CD14-positive monocyte (primary cell): ENCODE results near the gene KLHDC8A. TPM values are rescaled to one million over a fixed set of nuclear protein-coding genes. Genes with fewer than 3 reads are reported as not detected.

ENCODE experiments used
- DNase-seq, 3 donors: peaks; one replicate each; pipeline ENCODE4 v3.0.0-alpha.2; 2011 to 2022
- H2AFZ ChIP-seq: 2 replicates; pipeline ENCODE4 v1.6.0; 2012; ENCODE audit warnings: mild to moderate bottlenecking, low read depth, low read length, inconsistent platforms; ENCODE audit not compliant: insufficient read depth, poor library complexity, severe bottlenecking
- H3K27ac ChIP-seq, 2 donors: 1 replicate in 1 of 2; 2 replicates in 1 of 2; pipeline ENCODE4 v1.5.1; 2012 to 2013; ENCODE audit warnings: low read length in 2 of 2, control low read depth in 1 of 2, inconsistent platforms in 1 of 2, low read depth in 1 of 2, mild to moderate bottlenecking in 1 of 2
- H3K27me3 ChIP-seq, 2 donors: one replicate each; pipeline versions ENCODE4 v1.6.0 to v1.6.1; 2011 to 2013; ENCODE audit warnings: low read length in 2 of 2; ENCODE audit not compliant: control insufficient read depth in 2 of 2, insufficient read depth in 2 of 2
- H3K36me3 ChIP-seq, 2 donors: replicated peaks in 1 of 2; 1 replicate in 1 of 2; 2 replicates in 1 of 2; pipeline versions ENCODE4 v1.5.1 to v1.6.1; 2012 to 2013; ENCODE audit warnings: low read length in 2 of 2, control low read depth in 1 of 2, inconsistent platforms in 1 of 2, mild to moderate bottlenecking in 1 of 2; ENCODE audit not compliant: insufficient read depth in 2 of 2, control insufficient read depth in 1 of 2
- H3K4me1 ChIP-seq, 2 donors: 1 replicate in 1 of 2; 2 replicates in 1 of 2; pipeline versions ENCODE4 v1.5.1 to v1.6.1; 2012 to 2013; ENCODE audit warnings: low read length in 2 of 2, control low read depth in 1 of 2, inconsistent platforms in 1 of 2, mild to moderate bottlenecking in 1 of 2, moderate library complexity in 1 of 2; ENCODE audit not compliant: insufficient read depth in 2 of 2, control insufficient read depth in 1 of 2
- H3K4me2 ChIP-seq: replicated peaks from 2 replicates; pipeline ENCODE3; 2012; ENCODE audit warnings: low read length, moderate library complexity, mild to moderate bottlenecking; ENCODE audit not compliant: poor library complexity, severe bottlenecking; ENCODE audit errors: extremely low read depth
- H3K4me3 ChIP-seq, 3 experiments: fragments of 200-600 bp in 1 of 3; sonication (generic) in 1 of 3; replicated peaks in 1 of 3; 1 replicate in 2 of 3; 2 replicates in 1 of 3; pipeline ENCODE4 v1.5.1; 2011 to 2013; ENCODE audit warnings: low read length in 3 of 3, mild to moderate bottlenecking in 3 of 3, control low read depth in 2 of 3, low read depth in 2 of 3, inconsistent platforms in 1 of 3, moderate library complexity in 1 of 3
- H3K79me2 ChIP-seq: 2 replicates; pipeline ENCODE4 v1.6.0; 2012; ENCODE audit warnings: mild to moderate bottlenecking, control low read depth, inconsistent platforms, low read length, moderate library complexity; ENCODE audit not compliant: insufficient read depth
- H3K9ac ChIP-seq: 2 replicates; pipeline ENCODE4 v1.6.0; 2017; ENCODE audit warnings: low read length, mild to moderate bottlenecking; ENCODE audit not compliant: insufficient read depth, poor library complexity, severe bottlenecking
- H3K9me3 ChIP-seq, 2 donors: replicated peaks in 1 of 2; 1 replicate in 1 of 2; 2 replicates in 1 of 2; pipeline versions ENCODE4 v1.5.1 to v1.6.1; 2012 to 2013; ENCODE audit warnings: low read length in 2 of 2, control low read depth in 1 of 2; ENCODE audit not compliant: control insufficient read depth in 1 of 2, insufficient read depth in 1 of 2
- H4K20me1 ChIP-seq: 2 replicates; pipeline ENCODE4 v1.6.0; 2012; ENCODE audit warnings: mild to moderate bottlenecking, low read length, control low read depth, moderate library complexity; ENCODE audit not compliant: insufficient read depth
- H3K27ac Mint-ChIP-seq, 7 donors: one replicate each; pipeline ENCODE4 v1.8.0; 2020; ENCODE audit warnings: mild to moderate bottlenecking in 7 of 7, mixed read lengths in 7 of 7, moderate library complexity in 6 of 7, inconsistent platforms in 2 of 7
- H3K27me3 Mint-ChIP-seq, 3 donors: one replicate each; pipeline ENCODE4 v1.8.0; 2021 to 2022; ENCODE audit warnings: low read depth in 3 of 3, mild to moderate bottlenecking in 3 of 3, mixed read lengths in 3 of 3, moderate library complexity in 3 of 3, inconsistent platforms in 1 of 3
- H3K36me3 Mint-ChIP-seq, 2 donors: one replicate each; pipeline ENCODE4 v1.8.0; 2020; ENCODE audit warnings: mixed read lengths in 2 of 2, inconsistent platforms in 1 of 2, mild to moderate bottlenecking in 1 of 2
- H3K4me1 Mint-ChIP-seq: one replicate; pipeline ENCODE4 v1.8.0; 2020; ENCODE audit warnings: mild to moderate bottlenecking, mixed read lengths
- H3K4me3 Mint-ChIP-seq, 2 donors: one replicate each; pipeline ENCODE4 v1.8.0; 2020; ENCODE audit warnings: mild to moderate bottlenecking in 2 of 2, mixed read lengths in 2 of 2, moderate library complexity in 1 of 2
- H3K9me3 Mint-ChIP-seq, 7 donors: one replicate each; pipeline ENCODE4 v1.8.0; 2020 to 2022; ENCODE audit warnings: mixed read lengths in 7 of 7, mild to moderate bottlenecking in 6 of 7, moderate library complexity in 6 of 7, inconsistent platforms in 2 of 7
- WGBS: methylation state at CpG from one replicate; pipeline ENCODE4 v1.1.5; 2013; ENCODE audit warnings: missing lambda C conversion rate; ENCODE audit not compliant: insufficient coverage; 5-methylcytosine and 5-hydroxymethylcytosine counted together
- intact Hi-C, 2 donors: fragments of 100-400 bp; cut with micrococcal nuclease; formaldehyde crosslinking; loops; one replicate each; pipeline versions ENCODE4 v1.15.0 to v1.15.1; 2023
- polyA plus RNA-seq, 3 donors: library from polyadenylated mRNA; depleted of rRNA in 1 of 3; unstranded in 2 of 3; stranded (reverse) in 1 of 3; fragments of 300-500 nt in 2 of 3; fragments of >200 nt in 1 of 3; fragmentation: Illumina TruSeq in 2 of 3; gene quantifications; 1 replicate in 2 of 3; 2 replicates in 1 of 3; pipeline ENCODE4 v1.2.3, GENCODE V29; 2012 to 2021
- small RNA-seq: library from RNA; depleted of rRNA; stranded (forward); fragments of <200 nt; gene quantifications from one replicate; pipeline ENCODE3, GENCODE V24; 2012; ENCODE audit warnings: low read depth; ENCODE audit not compliant: insufficient read length
- TF ChIP-seq, protein P1 (sequence below): fragments of 200-600 bp; IDR thresholded peaks from one replicate; pipeline ENCODE4 v1.8.0; 2022; ENCODE audit warnings: antibody characterized with exemption, mild to moderate bottlenecking

Gene KLHDC8A
- polyA plus RNA-seq, 3 donors = not detected

DNA sequence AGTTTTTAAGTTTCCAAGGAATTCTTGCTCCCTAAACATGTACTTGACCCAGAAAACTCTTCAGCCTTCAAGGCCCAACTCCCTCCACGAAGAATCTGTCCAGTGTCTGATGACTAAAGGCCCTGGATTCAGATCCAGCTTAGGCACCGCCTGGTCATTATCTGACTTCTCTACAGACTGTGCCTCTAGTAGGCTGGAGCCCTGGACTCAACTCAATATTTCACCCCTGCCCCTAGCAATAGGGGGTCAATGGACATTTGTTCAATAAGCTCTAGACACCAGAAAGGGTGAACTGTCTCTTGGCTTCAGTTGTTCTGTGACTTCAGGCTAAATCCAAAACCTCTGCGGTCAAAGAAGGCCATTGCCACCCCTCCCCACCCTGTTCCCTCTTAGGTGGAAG lies 69.6 kb downstream of the KLHDC8A start:
- no peak overlapping the region for H3K4me3 Mint-ChIP-seq
- peaks cover 63 to 75% of the 10 kb centered on the region in 2 donors for H3K4me1 ChIP-seq
- H3K4me2 ChIP-seq = peak overlapping the region; percentile 67
- intact Hi-C loops = loop anchor here in 1 of 2 donors (5.0 kb wide), 1 partner anchor 35 kb away; the partner anchor contains the start of gene NUAK2
- peaks cover 77% of the 10 kb centered on the region for H3K4me1 Mint-ChIP-seq
- no peaks in the 10 kb centered on the region for H3K36me3 Mint-ChIP-seq
- WGBS = 80% methylated on average over 2 of the region's 3 CpGs
- H3K9ac ChIP-seq = peak overlapping the region; percentile 59
- peak overlapping the region in 1 of 3 experiments; percentile 64 for H3K4me3 ChIP-seq
- H3K79me2 ChIP-seq = peaks cover 5% of the 10 kb centered on the region
- no peaks in the 10 kb centered on the region for H3K9me3 ChIP-seq
- no peaks in the 10 kb centered on the region for H3K36me3 ChIP-seq
- no peaks in the 10 kb centered on the region for H3K27me3 ChIP-seq
- H4K20me1 ChIP-seq = no peaks in the 10 kb centered on the region
- H2AFZ ChIP-seq = no peak overlapping the region
- H3K9me3 Mint-ChIP-seq = no peaks in the 10 kb centered on the region
- peak in 2 of 3 donors; percentile 32 to 37 for DNase-seq
- peak overlapping the region; percentile 96 to 99 (median 98) for H3K27ac Mint-ChIP-seq
- peaks cover 0 to 3% (median 2%) of the 10 kb centered on the region in 3 donors for H3K27me3 Mint-ChIP-seq
- H3K27ac ChIP-seq = peak overlapping the region; percentile 93 to 95
- TF ChIP-seq, protein P1, sequence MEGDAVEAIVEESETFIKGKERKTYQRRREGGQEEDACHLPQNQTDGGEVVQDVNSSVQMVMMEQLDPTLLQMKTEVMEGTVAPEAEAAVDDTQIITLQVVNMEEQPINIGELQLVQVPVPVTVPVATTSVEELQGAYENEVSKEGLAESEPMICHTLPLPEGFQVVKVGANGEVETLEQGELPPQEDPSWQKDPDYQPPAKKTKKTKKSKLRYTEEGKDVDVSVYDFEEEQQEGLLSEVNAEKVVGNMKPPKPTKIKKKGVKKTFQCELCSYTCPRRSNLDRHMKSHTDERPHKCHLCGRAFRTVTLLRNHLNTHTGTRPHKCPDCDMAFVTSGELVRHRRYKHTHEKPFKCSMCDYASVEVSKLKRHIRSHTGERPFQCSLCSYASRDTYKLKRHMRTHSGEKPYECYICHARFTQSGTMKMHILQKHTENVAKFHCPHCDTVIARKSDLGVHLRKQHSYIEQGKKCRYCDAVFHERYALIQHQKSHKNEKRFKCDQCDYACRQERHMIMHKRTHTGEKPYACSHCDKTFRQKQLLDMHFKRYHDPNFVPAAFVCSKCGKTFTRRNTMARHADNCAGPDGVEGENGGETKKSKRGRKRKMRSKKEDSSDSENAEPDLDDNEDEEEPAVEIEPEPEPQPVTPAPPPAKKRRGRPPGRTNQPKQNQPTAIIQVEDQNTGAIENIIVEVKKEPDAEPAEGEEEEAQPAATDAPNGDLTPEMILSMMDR = no peak

GRCh38 chr1:205286335-205286950 lies 70.3 kb downstream of the KLHDC8A start:
- peaks cover 5% of the 10 kb centered on the region for H3K79me2 ChIP-seq
- Mint-ChIP-seq H3K36me3 (no peaks in the 10 kb centered on the region), H3K9me3 (no peaks in the 10 kb centered on the region), H3K4me3 (peak overlapping the region in 1 of 2 donors; percentile 61), H3K4me1 (peaks cover 73% of the 10 kb centered on the region), H3K27ac (peak overlapping the region; percentile 96 to 99 (median 98)), H3K27me3 (peaks cover 2 to 3% (median 2%) of the 10 kb centered on the region in 3 donors)
- DNase-seq = peak in 1 of 3 donors; percentile 24
- H3K36me3 ChIP-seq = no peaks in the 10 kb centered on the region
- H3K9me3 ChIP-seq = no peaks in the 10 kb centered on the region
- no peaks in the 10 kb centered on the region for H4K20me1 ChIP-seq
- peak overlapping the region; percentile 93 to 95 for H3K27ac ChIP-seq
- TF ChIP-seq, protein P1 = no peak
- peak overlapping the region in 1 of 3 experiments; percentile 64 for H3K4me3 ChIP-seq
- H3K27me3 ChIP-seq = no peaks in the 10 kb centered on the region
- H3K4me2 ChIP-seq = peak overlapping the region; percentile 67
- peak overlapping the region; percentile 15 for H3K9ac ChIP-seq
- H3K4me1 ChIP-seq = peaks cover 62 to 73% of the 10 kb centered on the region in 2 donors
- WGBS = 44% methylated on average over 5 of the region's 9 CpGs
- intact Hi-C loops = loop anchor here in 1 of 2 donors (5.0 kb wide), 1 partner anchor 36 kb away; the partner anchor contains the start of gene NUAK2
- peak overlapping the region; percentile 47 for H2AFZ ChIP-seq

Small RNAs within 50 kb of the gene (small RNA-seq; reads per million reads assigned to genes)
- not detected for gene SNRPGP10

Other genes starting within 250 kb of the KLHDC8A start
- gene RBBP5, start 234.9 kb downstream of the KLHDC8A start, polyA plus RNA-seq = 10 to 100 TPM in 1 of 3 donors, 1 to 10 TPM in 2; 4.9 to 10.2 (median 8.1) TPM
- 1 to 10 TPM; 2.9 to 6.5 (median 3.8) TPM for gene DSTYK, start 145.2 kb downstream of the KLHDC8A start, polyA plus RNA-seq
- under 1 TPM in 2 of 3 donors, not detected in 1; 0.16 to 0.27 TPM for gene TMCC2, start 129.0 kb downstream of the KLHDC8A start, polyA plus RNA-seq
- 10 to 100 TPM in 2 of 3 donors, 1 to 10 TPM in 1; 9.1 to 44.9 (median 21.9) TPM for gene NUAK2, start 35.2 kb downstream of the KLHDC8A start, polyA plus RNA-seq
- gene LEMD1, start 65.1 kb upstream of the KLHDC8A start, polyA plus RNA-seq = not detected
- gene BLACAT1, start 99.1 kb upstream of the KLHDC8A start, polyA plus RNA-seq = not detected
- gene CDK18, start 147.7 kb upstream of the KLHDC8A start, polyA plus RNA-seq = 1 to 10 TPM in 1 of 3 donors, under 1 TPM in 2; 0.48 to 4.4 (median 0.66) TPM